GM19043 (cell line): ENCODE results near the gene ATG2B.
A peak's percentile ranks its signal among the peaks of the same experiment; 100 is the strongest.

Source experiments
- ATAC-seq: cut with Tn5 transposase; IDR thresholded peaks from one replicate; pipeline ENCODE4 v1.9.1; 2021; ENCODE audit warnings: low read depth; ENCODE audit not compliant: unreplicated experiment

The ATG2B gene, protein sequence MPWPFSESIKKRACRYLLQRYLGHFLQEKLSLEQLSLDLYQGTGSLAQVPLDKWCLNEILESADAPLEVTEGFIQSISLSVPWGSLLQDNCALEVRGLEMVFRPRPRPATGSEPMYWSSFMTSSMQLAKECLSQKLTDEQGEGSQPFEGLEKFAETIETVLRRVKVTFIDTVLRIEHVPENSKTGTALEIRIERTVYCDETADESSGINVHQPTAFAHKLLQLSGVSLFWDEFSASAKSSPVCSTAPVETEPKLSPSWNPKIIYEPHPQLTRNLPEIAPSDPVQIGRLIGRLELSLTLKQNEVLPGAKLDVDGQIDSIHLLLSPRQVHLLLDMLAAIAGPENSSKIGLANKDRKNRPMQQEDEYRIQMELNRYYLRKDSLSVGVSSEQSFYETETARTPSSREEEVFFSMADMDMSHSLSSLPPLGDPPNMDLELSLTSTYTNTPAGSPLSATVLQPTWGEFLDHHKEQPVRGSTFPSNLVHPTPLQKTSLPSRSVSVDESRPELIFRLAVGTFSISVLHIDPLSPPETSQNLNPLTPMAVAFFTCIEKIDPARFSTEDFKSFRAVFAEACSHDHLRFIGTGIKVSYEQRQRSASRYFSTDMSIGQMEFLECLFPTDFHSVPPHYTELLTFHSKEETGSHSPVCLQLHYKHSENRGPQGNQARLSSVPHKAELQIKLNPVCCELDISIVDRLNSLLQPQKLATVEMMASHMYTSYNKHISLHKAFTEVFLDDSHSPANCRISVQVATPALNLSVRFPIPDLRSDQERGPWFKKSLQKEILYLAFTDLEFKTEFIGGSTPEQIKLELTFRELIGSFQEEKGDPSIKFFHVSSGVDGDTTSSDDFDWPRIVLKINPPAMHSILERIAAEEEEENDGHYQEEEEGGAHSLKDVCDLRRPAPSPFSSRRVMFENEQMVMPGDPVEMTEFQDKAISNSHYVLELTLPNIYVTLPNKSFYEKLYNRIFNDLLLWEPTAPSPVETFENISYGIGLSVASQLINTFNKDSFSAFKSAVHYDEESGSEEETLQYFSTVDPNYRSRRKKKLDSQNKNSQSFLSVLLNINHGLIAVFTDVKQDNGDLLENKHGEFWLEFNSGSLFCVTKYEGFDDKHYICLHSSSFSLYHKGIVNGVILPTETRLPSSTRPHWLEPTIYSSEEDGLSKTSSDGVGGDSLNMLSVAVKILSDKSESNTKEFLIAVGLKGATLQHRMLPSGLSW (N-terminal part only)

DNA sequence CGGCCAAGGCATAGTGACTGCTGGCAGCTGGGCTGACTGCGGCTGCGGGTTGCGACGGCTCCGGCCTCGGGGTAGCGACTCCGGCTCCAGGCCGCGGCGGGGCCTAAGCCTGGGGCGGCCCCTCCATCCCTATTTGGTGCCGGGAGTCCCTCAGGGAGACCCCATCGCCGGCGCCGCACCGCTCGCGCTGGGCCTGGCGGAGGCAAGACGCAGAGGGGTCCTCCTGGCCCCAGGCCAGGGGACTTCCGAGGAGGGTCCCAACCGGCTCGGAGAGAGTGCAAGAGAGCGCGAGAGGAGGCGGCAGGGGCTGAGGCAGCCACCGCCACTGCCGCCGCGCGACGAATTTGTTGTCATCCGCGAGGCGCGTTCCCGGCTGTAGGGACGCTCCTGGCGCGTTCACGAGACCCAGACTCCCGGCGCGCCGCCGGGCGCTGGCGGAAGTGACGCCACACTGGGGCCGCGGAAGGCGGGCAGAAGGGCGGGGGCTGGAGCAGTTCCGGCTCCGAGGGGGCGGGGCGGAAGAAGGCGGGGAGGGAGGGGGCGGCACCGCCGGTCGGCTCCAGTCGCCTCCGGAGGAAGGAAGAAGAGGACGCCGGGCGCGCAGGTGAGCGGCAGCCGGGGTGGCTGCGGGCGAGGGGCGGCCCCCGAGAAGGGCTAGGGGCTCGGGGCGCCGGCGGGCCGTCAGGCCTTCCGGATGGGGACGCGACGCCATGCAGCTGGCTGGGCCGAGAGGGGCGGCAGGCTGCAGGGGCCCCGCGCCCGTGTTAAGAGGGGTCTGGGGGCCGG lies at the start of gene ATG2B, which contains the start of gene GSKIP:
TSS of gene ATG2B (minus strand) at position 377 of the 786 bp plus-strand sequence. CDS start at position 12, 365 bp downstream.
TSS of gene GSKIP (plus strand) at position 562 of the 786 bp plus-strand sequence. CDS start 18,722 bp downstream, outside the sequence.
- ATAC-seq: peak; percentile 65

DNA sequence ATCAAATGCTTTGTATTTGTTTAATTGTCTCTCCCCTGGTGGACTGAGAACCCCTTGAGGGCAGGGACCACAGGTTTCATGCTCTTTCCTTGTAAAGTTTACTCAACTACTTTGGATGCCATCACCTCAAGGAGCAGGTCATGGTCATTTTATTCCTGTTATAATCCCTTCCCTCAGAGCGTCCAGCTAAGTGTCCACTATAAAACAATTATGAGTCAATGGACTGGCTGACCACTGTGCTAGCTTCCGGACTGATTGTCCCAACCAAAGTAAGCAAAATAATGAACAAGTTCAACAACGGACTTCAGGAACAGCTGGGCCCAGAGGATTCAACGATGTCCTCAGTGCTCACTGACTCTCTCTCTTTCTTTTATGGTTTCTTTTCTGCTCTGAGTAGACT lies 47.0 kb upstream of the ATG2B start:
- no peak for ATAC-seq

DNA sequence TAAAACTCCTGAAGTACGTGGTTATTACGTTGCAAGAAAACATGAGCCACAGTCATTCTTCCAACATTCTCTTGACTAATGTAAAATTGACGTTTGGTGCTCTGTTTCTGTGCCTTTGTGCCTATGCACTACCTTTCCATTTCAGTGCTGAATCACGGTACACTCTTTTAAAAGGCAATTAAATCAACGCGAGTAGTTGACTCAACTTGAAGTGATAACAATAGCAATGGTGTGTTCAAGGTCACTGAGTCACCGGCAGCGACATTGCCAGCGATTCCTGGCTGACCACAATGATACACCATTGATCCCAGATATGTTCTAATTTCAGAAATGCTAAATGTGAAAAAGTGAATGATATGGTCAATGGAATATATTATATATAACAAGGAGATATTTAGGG lies 46.6 kb upstream of the ATG2B start:
- no peak for ATAC-seq

DNA sequence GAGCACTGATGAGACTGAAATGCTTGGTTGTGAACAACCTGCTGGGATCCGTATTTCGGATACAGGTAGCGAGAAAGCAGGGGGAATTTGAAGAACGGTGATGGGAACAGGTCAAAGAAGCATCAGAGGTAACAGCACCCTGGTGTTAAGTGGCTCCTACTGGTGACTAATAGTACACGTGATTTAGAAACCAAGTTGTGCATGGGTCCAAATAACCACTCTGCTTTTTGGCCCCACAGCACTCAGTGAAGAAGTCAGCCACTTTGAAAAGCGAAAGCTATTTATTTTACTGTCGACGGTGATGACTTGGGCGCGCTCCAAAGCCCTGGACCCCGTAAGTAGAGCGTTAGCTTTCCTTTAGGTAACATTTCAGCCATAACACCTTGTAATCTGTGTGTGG lies 45.5 kb upstream of the ATG2B start:
- ATAC-seq: no peak

DNA sequence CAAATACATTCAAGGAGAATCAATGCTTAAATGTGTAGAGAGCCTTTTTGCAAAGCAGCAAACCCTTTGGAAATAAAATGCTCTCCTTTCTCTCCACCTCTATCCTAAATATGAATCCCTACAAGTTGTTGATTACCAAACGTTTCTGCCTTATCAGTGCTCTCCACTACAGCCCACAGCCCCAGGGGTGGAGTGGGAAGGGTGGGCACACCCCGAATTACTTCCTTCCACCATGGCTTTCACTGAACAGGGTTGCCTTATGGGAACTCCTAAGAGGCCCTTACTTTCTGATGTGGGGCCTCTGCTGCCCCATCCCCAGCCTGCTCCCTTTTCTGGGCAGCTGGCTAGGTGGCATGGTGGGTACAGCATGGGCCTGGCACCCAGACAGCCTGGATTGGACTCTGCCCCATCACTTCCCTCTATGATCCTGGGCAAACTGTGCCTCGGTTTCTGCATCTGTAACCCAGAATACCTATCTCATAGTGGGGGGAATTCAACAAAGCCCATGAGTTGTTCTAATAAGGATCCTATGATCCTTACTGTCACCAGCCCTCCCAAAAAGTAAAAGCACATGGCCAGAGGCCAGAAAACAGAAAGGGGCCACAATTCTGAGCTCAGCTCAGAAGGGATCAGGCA lies 44.9 kb upstream of the ATG2B start:
- no peak for ATAC-seq

DNA sequence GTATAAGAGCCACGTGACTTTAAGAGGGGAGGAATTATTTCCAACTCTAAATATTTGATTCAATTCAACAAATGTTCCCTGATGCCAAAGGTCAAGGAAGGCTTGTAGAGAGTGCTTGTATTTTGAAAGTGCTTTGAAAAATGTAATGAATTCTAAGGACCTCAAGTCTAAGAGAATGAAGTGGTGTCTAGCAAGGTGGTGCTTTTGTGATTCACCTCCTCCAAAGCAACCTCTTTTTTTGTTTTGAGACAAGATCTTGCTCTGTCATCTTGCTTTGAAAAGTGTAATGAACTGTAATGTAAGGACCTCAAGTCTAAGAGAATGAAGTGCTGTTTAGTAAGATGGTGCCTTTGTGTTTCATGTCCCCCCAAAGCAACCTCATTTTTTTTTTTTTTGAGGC lies 42.5 kb upstream of the ATG2B start:
- ATAC-seq: no peak

DNA sequence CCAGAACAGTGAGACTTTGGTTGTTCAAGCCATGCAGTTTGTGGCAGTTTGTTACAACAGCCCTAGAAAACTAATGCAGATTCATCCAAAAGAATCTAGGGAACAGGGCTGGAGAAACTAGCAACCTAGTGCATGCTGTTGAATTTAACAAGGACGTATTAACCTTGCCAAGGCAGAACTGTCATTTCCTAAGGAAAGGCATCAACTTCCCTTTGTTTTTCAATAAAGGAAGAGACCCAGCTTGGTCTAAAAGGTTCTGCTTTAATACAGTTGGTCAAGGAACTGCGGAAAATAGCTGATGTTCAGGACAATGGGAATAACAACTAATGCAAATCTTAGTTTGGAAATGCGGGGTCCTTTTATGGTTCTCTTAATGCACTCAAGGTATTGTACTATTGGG lies 40.3 kb upstream of the ATG2B start:
- no peak for ATAC-seq

DNA sequence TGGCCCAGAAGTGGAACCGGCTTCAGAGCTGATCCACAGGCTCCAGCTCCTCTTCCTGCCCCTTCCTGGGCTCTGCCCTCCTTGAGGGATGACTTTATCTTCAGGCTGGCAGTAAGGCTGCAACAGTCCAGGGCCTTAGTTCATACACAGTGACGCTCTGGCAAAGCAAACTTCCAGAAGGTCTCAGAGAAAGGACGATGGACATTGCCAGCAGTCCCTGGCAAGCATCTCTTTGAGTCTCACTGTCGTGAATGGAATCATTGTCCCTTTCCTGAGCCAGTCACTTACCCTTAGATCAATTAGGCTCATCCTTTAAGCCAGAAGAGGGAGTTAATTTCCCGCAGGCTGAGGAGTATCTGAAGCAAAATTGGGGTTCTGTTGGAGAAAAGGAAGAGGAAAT lies 37.4 kb upstream of the ATG2B start:
- no peak for ATAC-seq

DNA sequence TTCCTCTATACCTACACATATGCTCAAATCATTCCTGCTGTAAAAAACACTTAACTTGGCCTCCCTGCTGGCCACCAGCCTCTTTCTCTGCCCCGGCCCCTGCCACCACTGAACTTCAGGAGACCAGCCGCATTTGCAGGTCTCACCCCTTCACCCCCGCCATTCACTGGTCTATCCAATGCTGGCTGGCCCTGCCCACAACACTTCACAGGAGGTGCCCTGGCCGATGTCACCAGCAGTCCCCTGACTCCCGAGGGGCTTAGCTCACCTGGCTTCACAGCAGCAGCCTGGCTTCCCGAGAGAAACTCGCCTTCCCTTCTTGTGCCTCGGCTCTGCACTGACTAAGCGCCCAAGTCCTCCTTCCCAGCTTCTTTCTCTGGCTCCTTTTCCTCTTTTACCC lies 36.3 kb upstream of the ATG2B start:
- no peak for ATAC-seq

DNA sequence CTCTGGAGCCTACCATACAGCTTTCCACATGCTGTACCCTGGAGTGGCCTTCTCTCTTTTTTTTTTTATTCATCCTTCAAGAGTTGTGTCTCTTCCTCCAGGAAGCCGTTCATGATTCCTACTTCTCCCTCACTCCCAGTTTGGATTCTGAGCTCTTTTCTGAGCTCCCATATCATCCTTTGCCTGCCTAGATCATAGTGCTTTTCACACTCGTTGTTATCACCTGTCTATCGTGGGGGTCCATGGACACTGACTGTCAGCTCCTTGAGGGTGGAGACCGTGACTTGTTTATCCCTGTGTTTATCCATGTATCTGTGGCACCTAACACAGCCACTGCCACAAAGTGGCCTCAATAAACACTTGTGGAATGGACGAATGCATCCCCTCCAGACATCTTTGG lies 35.8 kb upstream of the ATG2B start:
- no peak for ATAC-seq

DNA sequence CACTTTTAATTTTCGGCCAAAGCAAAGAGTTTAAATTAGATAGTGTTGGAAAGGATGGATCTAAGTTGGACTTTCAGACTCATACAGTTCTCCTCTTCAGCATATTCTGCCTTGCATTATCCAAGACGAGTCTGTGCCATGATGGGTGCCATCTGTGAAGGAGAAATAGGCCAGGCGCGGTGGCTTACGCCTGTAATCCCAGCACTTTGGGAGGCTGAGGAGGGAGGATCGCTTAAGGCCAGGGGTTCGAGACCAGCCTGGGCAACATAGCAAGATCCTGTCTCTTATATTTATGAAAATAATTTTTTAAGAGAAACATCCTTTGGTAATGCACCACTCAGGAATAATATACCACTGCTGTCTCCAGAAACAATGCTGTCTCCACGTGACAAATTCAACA lies 35.3 kb upstream of the ATG2B start:
- ATAC-seq: no peak

DNA sequence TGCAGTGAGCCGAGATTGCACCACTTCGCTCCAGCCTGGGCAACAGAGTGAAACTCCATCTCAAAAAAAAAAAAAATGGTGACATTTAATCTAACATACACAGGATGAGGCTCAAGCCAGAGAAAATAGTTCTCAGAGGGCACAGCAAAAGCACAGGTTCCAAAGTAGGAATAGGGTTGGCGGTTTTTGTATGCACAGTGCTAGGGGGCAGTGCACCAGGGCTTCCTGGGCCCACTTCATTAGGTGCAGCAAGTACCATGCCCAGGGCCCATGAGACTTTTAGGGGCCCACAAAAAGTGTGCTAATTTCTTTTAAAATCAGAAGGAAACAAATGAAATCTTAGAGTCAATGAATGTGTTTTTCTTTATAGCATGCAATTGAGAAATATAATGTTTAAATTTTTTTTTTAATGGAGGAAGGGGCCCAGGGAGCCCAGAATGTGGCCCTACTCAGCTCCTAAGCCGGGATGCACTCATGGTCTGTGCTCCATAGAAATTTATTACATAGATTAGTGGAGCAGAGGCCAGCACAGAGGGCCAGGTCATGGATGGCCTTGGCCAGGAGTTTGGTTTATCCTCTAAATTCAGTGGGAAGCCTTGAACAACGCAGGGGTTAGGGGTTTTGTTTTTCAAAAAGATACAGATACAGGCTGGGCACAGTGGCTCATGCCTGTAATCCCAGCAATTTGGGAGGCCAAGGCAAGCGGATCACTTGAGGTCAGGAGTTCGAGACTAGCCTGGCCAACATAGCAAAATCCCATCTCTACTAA lies 31.1 kb upstream of the ATG2B start:
- no peak for ATAC-seq

DNA sequence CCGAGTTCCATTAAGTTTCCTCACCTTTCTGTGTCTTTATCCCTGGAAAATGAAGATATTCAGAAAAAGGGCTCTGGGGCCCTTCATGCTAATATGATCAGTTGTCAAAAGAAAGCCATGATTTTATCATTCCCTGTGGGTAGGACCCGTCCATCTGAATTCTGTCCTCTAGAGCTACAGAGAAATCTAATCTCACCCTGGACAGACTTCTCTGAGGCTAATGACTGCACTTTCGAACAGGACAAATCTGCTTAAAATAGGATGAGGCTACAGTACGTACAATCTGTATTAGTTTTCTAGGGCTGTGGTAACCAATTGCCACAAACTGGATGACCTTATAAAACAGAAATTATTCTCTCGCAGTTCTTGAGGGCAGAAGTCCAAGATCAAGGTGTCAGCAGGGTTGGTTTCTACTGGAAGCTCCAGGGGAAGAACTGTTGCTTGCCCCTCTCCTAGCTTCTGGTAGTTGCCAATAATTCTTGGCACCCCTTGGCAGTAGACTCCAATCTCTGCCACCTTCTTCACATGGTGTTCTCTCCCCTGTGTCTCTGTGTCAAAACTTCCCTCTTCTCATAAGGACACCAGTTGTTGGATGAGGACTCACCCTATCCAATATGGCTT lies 30.0 kb upstream of the ATG2B start:
- ATAC-seq: no peak

DNA sequence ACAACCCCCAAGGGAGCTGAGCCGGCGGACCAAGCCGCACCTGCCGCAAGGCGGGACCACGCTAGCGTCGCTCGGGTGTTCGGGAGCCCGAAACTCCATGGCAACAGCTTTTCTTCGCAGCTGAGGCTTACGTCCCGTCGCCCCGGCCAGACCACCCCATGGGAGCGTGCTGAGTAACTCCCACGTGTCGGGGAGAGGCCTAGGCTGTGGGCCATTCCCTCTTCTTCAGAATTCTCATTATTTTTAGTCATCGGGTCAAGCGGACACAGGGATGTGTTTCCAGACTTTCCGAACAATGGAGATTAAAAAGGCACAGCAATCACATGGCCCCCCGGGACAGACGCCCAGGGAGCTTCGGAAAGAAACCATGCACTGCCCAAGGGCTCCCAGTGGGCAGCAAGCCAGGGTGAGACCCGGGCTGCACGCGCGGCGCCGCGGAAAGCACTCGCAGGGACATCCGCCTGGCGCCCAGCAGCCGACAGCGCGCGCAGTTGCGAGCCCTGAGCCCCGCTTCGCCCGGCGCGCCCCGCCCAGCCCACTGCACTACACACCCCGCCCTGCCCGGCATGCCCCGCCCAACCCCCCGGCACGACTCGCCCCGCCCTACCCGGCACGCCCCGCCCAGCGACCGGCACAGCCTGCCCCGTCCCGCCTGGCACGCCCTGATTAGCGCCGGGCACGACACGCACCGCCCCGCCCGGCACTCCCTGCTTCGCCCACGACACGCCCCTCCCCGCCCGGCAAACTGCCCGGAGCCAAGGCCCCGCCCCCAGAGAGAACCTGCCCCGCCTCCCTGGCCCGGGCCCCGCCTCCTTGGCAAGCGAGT lies 28.4 kb upstream of the ATG2B start:
- peak; percentile 76 for ATAC-seq

DNA sequence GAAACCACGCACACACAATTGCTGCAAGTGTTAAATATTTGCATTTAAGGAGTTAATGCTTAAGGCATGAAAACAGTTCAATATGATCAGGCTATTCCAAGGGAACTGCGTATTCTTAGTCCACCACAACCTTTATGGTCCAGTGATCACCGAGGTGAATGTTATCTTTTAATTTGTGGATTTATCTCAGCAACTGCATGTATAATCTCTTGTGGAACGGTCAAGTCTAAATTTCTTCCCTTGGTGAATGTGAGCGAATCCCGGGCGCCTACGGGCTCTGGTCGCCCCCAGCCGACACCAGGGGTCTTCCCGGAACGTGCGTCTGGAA lies 27.8 kb upstream of the ATG2B start:
- ATAC-seq: no peak

DNA sequence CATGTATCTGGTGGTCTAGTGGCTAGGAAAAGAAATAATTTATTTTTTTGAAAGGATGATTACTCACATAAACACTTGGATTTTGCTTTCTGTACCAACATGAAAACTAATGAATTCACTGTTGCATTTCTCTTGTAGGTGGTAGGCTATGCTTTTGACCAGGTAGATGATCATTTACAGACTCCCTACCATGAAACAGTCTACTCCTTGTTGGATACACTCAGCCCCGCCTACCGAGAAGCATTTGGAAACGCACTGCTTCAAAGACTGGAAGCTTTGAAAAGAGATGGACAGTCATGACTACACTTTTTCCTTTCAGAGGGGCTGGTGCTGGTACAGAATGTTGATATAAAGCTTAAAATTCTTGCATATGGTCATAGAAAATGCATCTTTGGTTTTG lies 22.2 kb upstream of the ATG2B start:
- ATAC-seq: no peak

DNA sequence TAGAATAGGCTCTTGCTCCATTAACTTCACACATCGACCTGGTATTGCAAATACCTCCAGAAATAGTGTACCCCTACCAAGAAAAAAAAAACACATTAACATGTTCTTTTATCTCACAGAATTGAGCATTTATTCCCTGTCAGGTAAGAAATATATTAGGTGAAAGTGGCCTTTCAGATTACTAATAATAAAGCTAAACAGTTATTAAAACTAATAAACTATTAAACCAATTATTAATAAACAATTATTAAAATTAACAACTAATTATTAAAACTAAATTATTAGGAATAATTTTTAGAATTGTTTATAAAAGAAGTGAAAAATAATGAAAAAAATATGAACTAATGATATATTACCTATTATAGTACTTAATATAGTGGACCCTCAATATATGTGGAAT lies 21.6 kb upstream of the ATG2B start:
- ATAC-seq: no peak

DNA sequence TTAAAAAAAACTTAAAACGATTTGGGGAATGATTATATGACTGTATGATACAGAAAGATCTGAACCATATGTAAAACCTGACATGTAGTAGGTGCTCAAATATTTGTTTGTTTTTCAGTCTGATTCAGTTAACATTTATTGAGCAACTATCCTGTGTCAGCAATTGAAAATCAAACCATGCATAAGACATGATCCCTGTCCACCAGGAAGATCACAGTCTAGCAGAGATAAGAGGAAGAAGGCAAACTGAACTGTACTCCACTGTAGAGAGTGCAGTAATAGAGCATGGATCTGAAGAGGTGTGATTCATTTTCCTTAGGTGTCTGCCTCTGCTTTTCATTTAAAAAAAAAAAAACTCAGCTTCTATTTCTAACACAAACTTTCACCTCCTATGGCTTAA lies 20.9 kb upstream of the ATG2B start:
- no peak for ATAC-seq
